Activated CD4-positive, alpha-beta T cell treated with anti-CD3 and anti-CD28 coated beads, Interleukin-2, amount 10 ng/mL, durations not matched to agents 24 days and 14 days (primary cell): ENCODE results near the gene NMUR2. TPM values are rescaled to one million over a fixed set of nuclear protein-coding genes. Genes with fewer than 3 reads are reported as not detected.

ENCODE experiments used
- DNase-seq: peaks from one replicate; pipeline ENCODE4 v3.0.0; 2022
- H3K27ac Mint-ChIP-seq: one replicate; pipeline ENCODE4 v1.8.0; 2022; ENCODE audit warnings: mild to moderate bottlenecking, mixed read lengths
- H3K27me3 Mint-ChIP-seq: one replicate; pipeline ENCODE4 v1.8.0; 2022; ENCODE audit warnings: mixed read lengths
- H3K36me3 Mint-ChIP-seq: one replicate; pipeline ENCODE4 v1.8.0; 2022; ENCODE audit warnings: low read depth, mild to moderate bottlenecking, mixed read lengths
- H3K4me1 Mint-ChIP-seq: one replicate; pipeline ENCODE4 v1.8.0; 2021; ENCODE audit warnings: mixed read lengths
- H3K4me3 Mint-ChIP-seq: one replicate; pipeline ENCODE4 v1.8.0; 2022; ENCODE audit warnings: mild to moderate bottlenecking, moderate library complexity, mixed read lengths
- H3K9me3 Mint-ChIP-seq: one replicate; pipeline ENCODE4 v1.8.0; 2021; ENCODE audit warnings: mixed read lengths
- intact Hi-C: fragments of 100-400 bp; cut with micrococcal nuclease; formaldehyde crosslinking; loops from one replicate; pipeline ENCODE4 v1.15.1; 2023
- total RNA-seq: library from RNA; stranded (reverse); gene quantifications from 2 replicates; pipeline ENCODE4 v1.2.3, GENCODE V29; 2022

NMUR2 gene
- total RNA-seq, 1 donor from 2014 or later = not detected

DNA sequence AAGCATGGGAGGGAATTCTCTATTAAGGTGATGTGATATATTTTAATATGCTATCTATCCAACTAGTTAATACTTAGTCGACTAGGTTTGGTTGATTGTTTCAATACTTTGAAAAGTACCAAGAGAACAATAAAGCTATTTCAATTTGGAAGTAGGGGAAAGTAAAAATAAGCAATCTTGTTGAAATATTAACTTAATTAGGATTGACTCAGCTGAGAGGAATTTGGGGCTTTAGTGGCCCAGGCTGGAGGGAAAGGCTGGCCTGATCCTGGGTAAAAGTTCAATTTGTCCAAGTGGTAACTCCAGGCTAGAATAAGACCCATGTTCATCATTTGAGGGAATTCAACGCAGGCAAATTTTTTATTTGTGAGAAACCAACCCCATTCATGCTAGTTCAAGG is 48.6 kb downstream of the NMUR2 start:
- Mint-ChIP-seq H3K27me3 (no peaks in the 10 kb centered on the region), H3K9me3 (no peaks in the 10 kb centered on the region), H3K4me3 (no peak overlapping the region), H3K27ac (no peak overlapping the region), H3K36me3 (no peaks in the 10 kb centered on the region), H3K4me1 (no peaks in the 10 kb centered on the region)
- DNase-seq = no peak
- intact Hi-C loops = no loop called here

DNA sequence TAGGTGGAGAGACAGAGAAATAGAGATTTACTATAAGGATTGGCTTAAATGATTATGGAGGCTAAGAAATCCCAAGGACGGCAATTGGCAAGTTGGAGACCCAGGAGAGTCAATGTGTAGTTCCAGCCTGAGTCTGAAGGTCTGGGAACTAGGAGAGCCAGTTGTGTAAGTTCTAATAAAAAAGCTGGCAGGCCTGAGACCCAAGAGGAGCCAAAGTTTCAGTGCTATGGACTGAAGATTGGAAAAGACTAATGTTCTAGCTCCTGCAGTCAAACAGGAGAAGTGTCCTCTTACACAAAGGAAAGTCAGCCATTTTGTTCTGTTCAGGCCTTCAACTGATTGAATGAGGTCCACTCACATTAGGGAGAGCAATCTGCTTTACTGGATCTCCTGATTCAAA is 50.0 kb downstream of the NMUR2 start:
- Mint-ChIP-seq H3K27me3 (no peaks in the 10 kb centered on the region), H3K27ac (no peak overlapping the region), H3K4me3 (no peak overlapping the region), H3K36me3 (no peaks in the 10 kb centered on the region), H3K9me3 (no peaks in the 10 kb centered on the region), H3K4me1 (no peaks in the 10 kb centered on the region)
- no peak for DNase-seq
- intact Hi-C loops = no loop called here

DNA sequence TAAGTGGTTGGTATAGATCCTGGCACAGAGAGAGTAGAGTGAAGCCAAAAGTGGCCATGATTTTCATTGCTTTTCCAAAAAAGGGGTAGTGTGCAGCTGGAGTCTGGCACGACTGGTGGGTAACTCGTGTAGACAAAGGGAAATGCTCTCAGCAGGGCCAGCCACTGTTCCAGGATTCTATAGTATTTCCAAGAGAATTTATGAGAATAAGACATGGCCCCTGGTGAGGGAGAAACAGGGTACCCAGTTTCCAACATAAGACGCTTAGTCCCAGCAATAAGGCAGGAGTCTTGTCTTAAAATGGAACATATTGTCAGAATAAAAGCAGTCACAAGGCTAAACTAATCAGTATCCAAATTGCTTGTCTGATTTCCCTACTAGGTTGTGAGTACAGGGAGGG is 52.1 kb downstream of the NMUR2 start:
- H3K36me3 Mint-ChIP-seq = no peaks in the 10 kb centered on the region
- H3K4me1 Mint-ChIP-seq = no peaks in the 10 kb centered on the region
- H3K9me3 Mint-ChIP-seq = no peaks in the 10 kb centered on the region
- no peak for DNase-seq
- no peak overlapping the region for H3K4me3 Mint-ChIP-seq
- H3K27me3 Mint-ChIP-seq = no peaks in the 10 kb centered on the region
- no peak overlapping the region for H3K27ac Mint-ChIP-seq
- intact Hi-C loops = no loop called here

DNA sequence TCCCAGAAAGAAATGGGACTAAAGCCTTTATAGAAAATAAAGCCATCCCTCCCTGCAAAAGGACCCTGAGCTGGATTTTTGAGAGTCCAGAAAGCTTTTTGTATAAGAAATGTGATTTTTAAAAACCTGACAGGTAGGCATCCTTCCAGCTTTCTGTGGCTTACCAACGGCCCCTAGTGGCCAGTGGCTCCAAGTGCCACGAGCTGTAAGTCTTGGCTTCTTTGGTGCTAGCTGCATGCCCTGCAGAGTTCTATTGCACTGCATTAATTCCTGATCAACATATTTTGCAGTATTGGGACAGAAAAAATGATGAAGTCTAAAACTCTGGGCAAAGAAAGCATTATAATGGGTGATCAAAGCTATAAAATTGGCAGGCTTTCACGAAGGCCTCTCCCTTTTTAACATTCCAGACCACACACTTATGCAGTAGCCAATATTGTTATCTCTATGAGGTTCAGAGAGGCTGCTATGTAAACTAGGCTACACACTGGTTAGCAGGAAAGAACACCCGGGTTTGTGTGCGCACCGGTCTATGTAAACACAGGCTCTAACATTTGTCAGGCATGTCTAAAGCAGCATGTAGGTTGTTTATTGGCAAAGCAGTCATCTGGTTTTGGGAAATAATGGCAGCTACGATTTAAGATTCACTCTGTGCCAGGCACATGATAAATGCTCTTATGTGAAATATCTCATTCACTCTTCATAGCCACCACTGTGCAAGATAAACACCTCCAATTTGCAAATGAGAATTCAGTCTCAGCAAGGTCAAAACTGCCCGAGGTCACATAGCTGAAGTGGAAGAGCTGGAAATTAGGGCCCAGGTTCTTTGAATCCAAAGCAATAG is 55.2 kb downstream of the NMUR2 start:
- DNase-seq = peak; percentile 72
- H3K27me3 Mint-ChIP-seq = no peaks in the 10 kb centered on the region
- H3K27ac Mint-ChIP-seq = no peak overlapping the region
- no peak overlapping the region for H3K4me3 Mint-ChIP-seq
- H3K36me3 Mint-ChIP-seq = no peaks in the 10 kb centered on the region
- H3K9me3 Mint-ChIP-seq = no peaks in the 10 kb centered on the region
- H3K4me1 Mint-ChIP-seq = no peaks in the 10 kb centered on the region
- intact Hi-C loops = no loop called here
